Common myeloid progenitor, CD34-positive (primary cell): ENCODE results near the gene PRR14L.
"Not testable (repeated sequence)": the region's sequence is repeated elsewhere in the genome, so short reads cannot be mapped to it uniquely, and the experiment has no call there.

Source experiments
- CTCF ChIA-PET: fragments of 350-600 bp; sonication (Branson Sonifier 250); formaldehyde crosslinking; loops from one replicate; lab custom pipeline; 2021; ENCODE audit warnings: antibody characterized with exemption; lab: Charles Lee
- POLR2A ChIA-PET: fragments of 350-600 bp; sonication (Branson Sonifier 250); formaldehyde crosslinking; loops from one replicate; lab custom pipeline; 2021; ENCODE audit warnings: antibody characterized with exemption; lab: Charles Lee
- DNase-seq, 3 donors: peaks; one replicate each; pipeline versions ENCODE4 v3.0.0 to v3.0.0-alpha.2; 2013
- H3K27ac ChIP-seq, 2 experiments: 1 replicate in 1 of 2; 2 replicates in 1 of 2; pipeline ENCODE4 v1.7.0; 2013; ENCODE audit warnings: inconsistent platforms in 2 of 2, low read length in 2 of 2, mild to moderate bottlenecking in 2 of 2, low read depth in 1 of 2, moderate library complexity in 1 of 2; ENCODE audit not compliant: severe bottlenecking in 2 of 2, insufficient read depth in 1 of 2, poor library complexity in 1 of 2
- H3K27me3 ChIP-seq, 5 experiments: replicated peaks in 2 of 5; 1 replicate in 3 of 5; 2 replicates in 2 of 5; pipeline versions ENCODE4 v1.6.1 to v1.7.0; 2013; ENCODE audit warnings: low read length in 4 of 5, mild to moderate bottlenecking in 2 of 5, moderate library complexity in 2 of 5, inconsistent platforms in 1 of 5; ENCODE audit not compliant: insufficient read depth in 5 of 5, control insufficient read depth in 4 of 5
- H3K36me3 ChIP-seq, 4 experiments: 1 replicate in 2 of 4; 2 replicates in 2 of 4; pipeline versions ENCODE4 v1.6.1 to v1.7.0; 2013; ENCODE audit warnings: low read length in 3 of 4, control low read depth in 1 of 4, mild to moderate bottlenecking in 1 of 4; ENCODE audit not compliant: control insufficient read depth in 4 of 4, insufficient read depth in 4 of 4
- H3K4me1 ChIP-seq, 4 experiments: 1 replicate in 3 of 4; 2 replicates in 1 of 4; pipeline versions ENCODE4 v1.6.1 to v1.7.1; 2013; ENCODE audit warnings: low read length in 3 of 4, mild to moderate bottlenecking in 3 of 4, control low read depth in 1 of 4, inconsistent platforms in 1 of 4, moderate library complexity in 1 of 4; ENCODE audit not compliant: control insufficient read depth in 4 of 4, insufficient read depth in 4 of 4; ENCODE audit errors: control extremely low read depth in 1 of 4
- H3K4me3 ChIP-seq, 7 experiments: 1 replicate in 4 of 7; 2 replicates in 3 of 7; pipeline versions ENCODE4 v1.5.1 to v1.7.0; 2013; ENCODE audit warnings: mild to moderate bottlenecking in 7 of 7, low read length in 6 of 7, moderate library complexity in 6 of 7, inconsistent platforms in 2 of 7, low read depth in 2 of 7, control low read depth in 1 of 7; ENCODE audit not compliant: insufficient read depth in 4 of 7, control insufficient read depth in 1 of 7; ENCODE audit errors: extremely low read depth in 1 of 7
- H3K9me3 ChIP-seq, 5 experiments: 1 replicate in 4 of 5; 2 replicates in 1 of 5; pipeline versions ENCODE4 v1.6.1 to v1.7.1; 2013; ENCODE audit warnings: low read length in 4 of 5, mild to moderate bottlenecking in 2 of 5, inconsistent platforms in 1 of 5, low read depth in 1 of 5, moderate library complexity in 1 of 5; ENCODE audit not compliant: control insufficient read depth in 4 of 5, insufficient read depth in 2 of 5; ENCODE audit errors: control extremely low read depth in 1 of 5
- WGBS: methylation state at CpG from one replicate; pipeline ENCODE4 v1.1.5; 2013; ENCODE audit not compliant: insufficient coverage; 5-methylcytosine and 5-hydroxymethylcytosine counted together

The PRR14L gene

GRCh38 chr22:31674219-31674618 lies 75.7 kb downstream of the PRR14L start:
- H3K27ac ChIP-seq, H3K9me3 ChIP-seq, H3K27me3 ChIP-seq, CTCF ChIA-PET, POLR2A ChIA-PET, H3K36me3 ChIP-seq, H3K4me3 ChIP-seq: not testable (repeated sequence)
- peak in 2 of 3 donors; percentile 45 to 53 for DNase-seq
- H3K4me1 ChIP-seq, result peaks cover 0 to 10% (median 4%) of the 10 kb centered on the region in 4 experiments
- WGBS, result 76% methylated on average over 2 of the region's 5 CpGs

- POLR2A ChIA-PET, result not testable (repeated sequence)
Measured at GRCh38 chr22:31668849-31669248, 81.1 kb downstream of the PRR14L start.

GRCh38 chr22:31662668-31663037 lies 87.3 kb downstream of the PRR14L start:
- Histone ChIP-seq H3K27ac (peak overlapping the region; percentile 18 to 87), H3K36me3 (no peaks in the 10 kb centered on the region), H3K9me3 (no peaks in the 10 kb centered on the region), H3K4me1 (peaks cover 9 to 18% (median 14%) of the 10 kb centered on the region in 4 experiments), H3K27me3 (no peaks in the 10 kb centered on the region), H3K4me3 (peak overlapping the region; percentile 85 to 100 (median 95))
- CTCF ChIA-PET, result interaction anchor here (1.3 to 3.0 kb wide), 6 partner anchors 9 to 285 kb away, joined by 3 to 14 read pairs (median 5); no protein-coding TSS in a partner anchor
- 66% methylated on average over 8 of the region's 8 CpGs for WGBS
- DNase-seq, result no peak
- POLR2A ChIA-PET, result interaction anchor here (1.2 kb wide), 1 partner anchor 18 kb away, joined by 3 read pairs; no protein-coding TSS in a partner anchor

More at GRCh38 chr22:31668849-31669248, 81.1 kb downstream of the PRR14L start:
- not testable (repeated sequence) for H3K36me3 ChIP-seq, H3K4me1 ChIP-seq, H3K27ac ChIP-seq, H3K9me3 ChIP-seq, H3K4me3 ChIP-seq, DNase-seq, H3K27me3 ChIP-seq
- 92% methylated on average over 2 of the region's 4 CpGs for WGBS
- CTCF ChIA-PET, result interaction anchor here (1.2 to 1.5 kb wide), 2 partner anchors 9 to 31 kb away, joined by 3 to 4 read pairs; no protein-coding TSS in a partner anchor

GRCh38 chr22:31661851-31662667 lies 87.9 kb downstream of the PRR14L start, which contains the start of gene PISD:
Gene PISD, minus strand, starts transcription at chr22:31662215. Its CDS starts 7 bp downstream, at chr22:31662208.
- peak within 1 kb of the TSS; percentile 85 to 100 (median 95) for H3K4me3 ChIP-seq
- WGBS, result 2% methylated on average over 51 of the region's 52 CpGs
- peaks cover 9 to 18% (median 14%) of the 10 kb centered on the region in 4 experiments for H3K4me1 ChIP-seq
- DNase-seq, result peak; percentile 96 to 98 (median 97)
- POLR2A ChIA-PET, result interaction anchor here (0.9 to 1.2 kb wide), 2 partner anchors 17 to 24 kb away, joined by 3 read pairs; no protein-coding TSS in a partner anchor
- H3K9me3 ChIP-seq, result no peaks in the 10 kb centered on the region
- no peaks in the 10 kb centered on the region for H3K36me3 ChIP-seq
- CTCF ChIA-PET, result interaction anchor here (0.5 to 3.0 kb wide), 7 partner anchors 9 to 830 kb away, joined by 3 to 14 read pairs (median 4); no protein-coding TSS in a partner anchor
- no peaks in the 10 kb centered on the region for H3K27me3 ChIP-seq
- H3K27ac ChIP-seq, result peak within 1 kb of the TSS; percentile 51 to 87

- WGBS, result 69% methylated on average over 4 of the region's 10 CpGs
- POLR2A ChIA-PET, result not testable (repeated sequence)
- H3K27ac ChIP-seq, result peak overlapping the region; percentile 51 to 87
Measured at GRCh38 chr22:31660860-31661341, 89.0 kb downstream of the PRR14L start.

GRCh38 chr22:31659246-31659645 lies 90.7 kb downstream of the PRR14L start:
- Histone ChIP-seq H3K4me1 (peaks cover 9 to 22% (median 16%) of the 10 kb centered on the region in 4 experiments), H3K4me3 (no peak overlapping the region), H3K27me3 (no peaks in the 10 kb centered on the region), H3K36me3 (peaks cover 0 to 3% (median 0%) of the 10 kb centered on the region in 4 experiments), H3K9me3 (no peaks in the 10 kb centered on the region), H3K27ac (no peak overlapping the region)
- 85% methylated on average over 2 of the region's 7 CpGs for WGBS
- POLR2A ChIA-PET, result no interaction called here
- CTCF ChIA-PET, result interaction anchor here (0.5 to 1.3 kb wide), 3 partner anchors 10 to 60 kb away, joined by 3 read pairs; no protein-coding TSS in a partner anchor
- no peak for DNase-seq

More at GRCh38 chr22:31660860-31661341, 89.0 kb downstream of the PRR14L start:
- not testable (repeated sequence) for H3K27me3 ChIP-seq, DNase-seq, H3K9me3 ChIP-seq, H3K36me3 ChIP-seq
- H3K4me1 ChIP-seq, result peaks cover 9 to 18% (median 14%) of the 10 kb centered on the region in 4 experiments
- peak overlapping the region in 6 of 7 experiments; percentile 89 to 100 (median 96) for H3K4me3 ChIP-seq
- CTCF ChIA-PET, result interaction anchor here (1.8 kb wide), 2 partner anchors 24 to 104 kb away, joined by 6 to 14 read pairs; no protein-coding TSS in a partner anchor
